ENCODE data around the gene HPS6.

HPS6 gene

DNA sequence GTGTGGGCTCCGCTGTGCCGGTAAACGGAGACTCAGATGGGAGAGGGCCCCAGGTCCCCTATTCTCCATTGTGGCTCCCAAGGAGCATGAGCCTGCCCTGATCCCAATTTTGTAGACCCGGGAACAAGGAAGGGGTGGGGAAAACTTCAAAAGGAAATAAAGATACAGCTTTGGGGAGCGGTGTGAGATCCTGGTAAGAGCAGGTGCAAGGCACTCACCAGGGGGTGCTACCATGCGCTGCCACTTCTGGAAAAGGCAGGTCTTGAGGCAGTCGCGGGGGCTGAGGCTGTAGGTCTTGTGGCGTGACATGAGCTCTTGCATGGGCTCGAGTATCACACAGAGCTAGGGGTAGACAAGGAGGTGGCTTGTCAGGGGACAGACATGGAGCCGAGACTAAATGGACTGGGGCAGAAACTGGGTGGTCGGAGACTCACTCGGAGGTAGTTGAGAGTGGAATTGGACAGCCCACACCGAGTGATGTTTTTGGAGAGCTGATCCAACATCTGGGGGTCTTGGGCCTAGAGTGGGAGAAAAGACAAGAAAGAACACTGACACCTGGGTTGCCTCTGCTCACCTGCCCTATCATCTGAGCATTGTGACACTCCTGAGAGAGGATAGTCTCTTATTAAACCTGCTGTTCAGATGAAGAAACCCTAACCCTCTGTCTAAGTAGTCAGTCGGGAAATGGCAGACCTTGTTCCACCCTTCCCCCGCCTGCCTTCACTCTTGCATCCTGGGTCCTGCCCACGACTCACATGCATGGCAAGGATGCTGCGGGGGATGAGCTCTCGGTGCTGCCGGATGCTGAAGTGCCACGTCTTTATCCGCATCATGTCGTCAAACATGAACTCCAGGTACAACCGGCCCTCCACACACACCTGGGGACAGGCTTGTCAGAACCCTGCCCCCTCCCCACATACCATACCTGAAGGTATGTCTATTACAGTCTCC lies 44.3 kb downstream of the HPS6 start:
- no peak overlapping the region for H2AFZ ChIP-seq (ENCODE audit: low read length, unreplicated experiment)
- H3K36me3 ChIP-seq (ENCODE audit: insufficient read depth, low read length): peaks cover 10% of the 10 kb centered on the region; the same call in 1 of the 2 replicates
- H3K4me3 ChIP-seq (ENCODE audit: low read depth, low read length): no peak overlapping the region
- H3K79me2 ChIP-seq (ENCODE audit: control insufficient read depth, insufficient read depth, low read length, unreplicated experiment): peaks cover 34% of the 10 kb centered on the region
- peaks cover 10% of the 10 kb centered on the region for H3K4me1 ChIP-seq (ENCODE audit: control insufficient read depth, insufficient read depth, low read length, unreplicated experiment)
- no peak overlapping the region for H3K27ac ChIP-seq (ENCODE audit: low read depth, low read length)
- H3K27me3 ChIP-seq (ENCODE audit: insufficient read depth, low read length): no peaks in the 10 kb centered on the region

DNA sequence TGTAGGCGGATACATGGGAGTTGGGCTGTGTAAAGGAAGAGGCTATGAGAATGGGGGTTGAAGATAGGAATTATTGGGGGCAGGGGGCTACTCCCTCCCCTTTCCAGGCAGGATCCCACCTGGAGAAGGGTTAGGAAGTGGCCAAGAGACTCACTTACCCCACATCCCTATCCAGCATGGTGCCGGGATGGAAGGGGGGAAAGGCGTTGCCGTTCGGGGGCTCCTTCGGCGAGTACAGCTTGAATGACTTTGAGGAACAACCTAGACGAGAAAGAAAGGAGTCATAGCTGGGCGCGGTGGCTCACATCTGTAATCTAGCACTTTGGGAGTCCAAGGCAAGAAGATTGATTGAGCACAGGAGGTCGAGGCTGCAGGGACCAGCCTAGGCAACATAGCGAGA lies 46.1 kb downstream of the HPS6 start:
- H3K4me1 ChIP-seq (ENCODE audit: control insufficient read depth, insufficient read depth, low read length, unreplicated experiment): peaks cover 24% of the 10 kb centered on the region
- peaks cover 10% of the 10 kb centered on the region; the same call in 1 of the 2 replicates for H3K36me3 ChIP-seq (ENCODE audit: insufficient read depth, low read length)
- no peaks in the 10 kb centered on the region for H3K27me3 ChIP-seq (ENCODE audit: insufficient read depth, low read length)
- no peak overlapping the region for H2AFZ ChIP-seq (ENCODE audit: low read length, unreplicated experiment)
- no peak overlapping the region for H3K4me3 ChIP-seq (ENCODE audit: low read depth, low read length)
- H3K27ac ChIP-seq (ENCODE audit: low read depth, low read length): no peak overlapping the region
- H3K79me2 ChIP-seq (ENCODE audit: control insufficient read depth, insufficient read depth, low read length, unreplicated experiment): peaks cover 47% of the 10 kb centered on the region

DNA sequence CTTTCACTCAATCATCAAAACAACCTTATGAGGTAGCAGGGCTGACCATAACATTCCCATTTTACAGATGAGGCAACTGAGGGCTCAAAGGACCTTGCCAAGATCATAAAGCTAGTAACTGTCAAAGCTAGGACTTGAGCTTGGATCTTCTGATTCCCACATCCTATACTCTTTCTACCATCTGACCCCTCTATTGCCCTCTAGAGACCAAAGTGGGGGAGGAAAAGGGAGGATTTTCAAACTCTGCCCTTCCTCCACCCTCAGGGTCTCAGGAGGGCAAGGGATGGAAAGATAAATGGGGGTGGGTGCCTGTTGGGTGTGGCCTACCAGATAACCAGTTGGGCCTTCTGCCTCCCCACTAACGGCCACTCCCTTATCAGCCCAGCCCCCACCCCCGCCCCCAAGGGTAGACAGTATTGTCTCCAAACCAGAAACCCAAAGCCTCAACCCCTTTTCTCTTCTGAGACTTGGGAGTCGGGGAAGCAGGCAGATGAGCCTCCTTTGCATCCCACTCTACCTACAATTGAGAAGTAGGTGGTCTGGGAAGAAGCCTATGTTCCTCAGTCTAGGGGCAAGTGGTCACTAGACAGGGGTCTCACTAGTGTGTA lies 47.2 kb downstream of the HPS6 start:
- Histone ChIP-seq H3K79me2 (ENCODE audit: control insufficient read depth, insufficient read depth, low read length, unreplicated experiment) (peaks cover 56% of the 10 kb centered on the region), H3K36me3 (ENCODE audit: insufficient read depth, low read length) (peaks cover 10% of the 10 kb centered on the region; the same call in 1 of the 2 replicates), H3K4me3 (ENCODE audit: low read depth, low read length) (peak overlapping the region; percentile 84; the same call in 1 of the 2 replicates), H3K27ac (ENCODE audit: low read depth, low read length) (no peak overlapping the region), H3K27me3 (ENCODE audit: insufficient read depth, low read length) (no peaks in the 10 kb centered on the region), H3K4me1 (ENCODE audit: control insufficient read depth, insufficient read depth, low read length, unreplicated experiment) (peaks cover 34% of the 10 kb centered on the region), H2AFZ (ENCODE audit: low read length, unreplicated experiment) (no peak overlapping the region)

DNA sequence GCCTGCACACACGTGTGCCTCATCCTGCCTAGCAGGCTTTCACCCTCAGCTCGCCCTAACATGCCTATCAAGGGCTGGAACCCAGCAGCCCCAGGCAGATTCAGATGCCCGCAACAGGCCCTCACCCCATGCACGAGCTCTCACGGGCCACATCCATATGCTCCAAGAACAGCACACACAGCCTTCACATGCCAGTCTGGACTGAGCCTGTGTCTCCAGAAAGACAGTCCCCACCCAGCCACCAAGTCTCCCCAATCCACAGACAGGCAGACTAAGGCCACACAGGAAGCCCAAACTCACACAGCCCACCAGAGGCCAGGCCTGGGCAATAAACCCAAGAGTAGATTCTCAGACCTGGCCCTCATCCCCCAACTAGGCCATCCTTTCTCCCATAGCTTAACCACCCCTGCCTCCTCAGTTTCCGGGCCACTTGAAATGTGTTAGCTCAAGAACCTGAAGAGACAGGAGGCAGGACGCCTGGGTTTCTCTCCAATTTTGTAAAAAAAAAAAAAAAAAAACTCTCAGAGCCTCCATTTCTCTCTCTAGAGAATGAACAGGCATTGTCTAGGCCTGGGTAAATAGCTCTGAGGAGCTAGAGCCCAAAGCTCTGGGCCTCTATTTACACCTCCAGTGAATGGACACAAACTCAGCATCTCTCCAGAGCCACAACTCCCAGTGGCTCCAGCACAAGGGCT lies 48.3 kb downstream of the HPS6 start:
- H2AFZ ChIP-seq (ENCODE audit: low read length, unreplicated experiment): no peak overlapping the region
- H3K79me2 ChIP-seq (ENCODE audit: control insufficient read depth, insufficient read depth, low read length, unreplicated experiment): peaks cover 65% of the 10 kb centered on the region
- peak overlapping the region; percentile 84 for H3K4me3 ChIP-seq (ENCODE audit: low read depth, low read length)
- peaks cover 43% of the 10 kb centered on the region for H3K4me1 ChIP-seq (ENCODE audit: control insufficient read depth, insufficient read depth, low read length, unreplicated experiment)
- H3K27me3 ChIP-seq (ENCODE audit: insufficient read depth, low read length): no peaks in the 10 kb centered on the region
- no peak overlapping the region for H3K27ac ChIP-seq (ENCODE audit: low read depth, low read length)
- H3K36me3 ChIP-seq (ENCODE audit: insufficient read depth, low read length): peaks cover 10% of the 10 kb centered on the region; the same call in 1 of the 2 replicates

DNA sequence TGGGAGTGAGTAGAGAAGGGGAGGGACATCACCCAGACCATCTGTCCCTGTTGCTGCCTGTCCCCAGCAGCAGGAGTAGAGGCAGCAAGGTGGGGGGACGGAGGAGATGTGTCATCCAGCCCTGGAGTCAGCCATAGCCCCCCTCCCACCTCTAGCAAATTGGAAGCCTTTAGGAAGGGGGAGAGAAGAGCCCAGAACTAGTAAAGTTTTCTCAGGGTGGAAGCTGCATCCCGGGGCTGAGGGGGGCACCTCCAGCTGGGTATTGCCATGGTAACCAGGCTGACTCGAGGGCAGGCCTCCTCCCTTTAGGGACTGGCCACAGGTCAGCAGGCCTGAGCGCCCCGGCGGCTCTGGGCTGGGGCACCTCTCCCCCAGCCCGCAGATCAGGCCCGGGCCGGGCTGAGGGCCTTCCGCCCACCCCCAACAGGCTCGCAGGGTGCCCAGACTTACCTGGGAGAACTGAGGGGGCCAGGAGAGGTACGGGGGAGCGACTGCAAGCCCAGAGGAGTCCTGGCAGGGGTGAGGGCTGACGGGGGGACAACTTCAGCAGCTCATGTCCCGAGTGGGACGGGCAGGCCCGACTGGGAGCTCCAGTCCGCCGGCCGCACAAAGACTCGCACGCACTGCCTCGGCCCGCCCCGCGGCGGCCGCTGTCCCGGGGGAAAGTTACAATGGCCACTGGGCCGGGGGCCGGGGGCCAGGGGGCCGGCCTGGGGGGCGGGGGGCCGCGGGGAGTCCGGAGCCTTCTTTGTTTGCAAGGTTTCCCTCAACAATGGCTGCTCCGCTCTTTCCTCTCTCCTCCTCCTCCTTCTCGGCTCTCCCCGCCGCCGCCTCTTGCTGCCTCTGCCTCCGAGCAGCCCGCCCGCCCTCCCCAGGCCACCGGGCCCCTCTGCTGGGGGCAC lies 49.1 kb downstream of the HPS6 start:
- peaks cover 73% of the 10 kb centered on the region for H3K79me2 ChIP-seq (ENCODE audit: control insufficient read depth, insufficient read depth, low read length, unreplicated experiment)
- peak overlapping the region; percentile 51; the same call in 1 of the 2 replicates for H3K27ac ChIP-seq (ENCODE audit: low read depth, low read length)
- no peaks in the 10 kb centered on the region for H3K27me3 ChIP-seq (ENCODE audit: insufficient read depth, low read length)
- peaks cover 10% of the 10 kb centered on the region; the same call in 1 of the 2 replicates for H3K36me3 ChIP-seq (ENCODE audit: insufficient read depth, low read length)
- peak overlapping the region; percentile 84 for H3K4me3 ChIP-seq (ENCODE audit: low read depth, low read length)
- H2AFZ ChIP-seq (ENCODE audit: low read length, unreplicated experiment): no peak overlapping the region
- H3K4me1 ChIP-seq (ENCODE audit: control insufficient read depth, insufficient read depth, low read length, unreplicated experiment): peaks cover 50% of the 10 kb centered on the region

DNA sequence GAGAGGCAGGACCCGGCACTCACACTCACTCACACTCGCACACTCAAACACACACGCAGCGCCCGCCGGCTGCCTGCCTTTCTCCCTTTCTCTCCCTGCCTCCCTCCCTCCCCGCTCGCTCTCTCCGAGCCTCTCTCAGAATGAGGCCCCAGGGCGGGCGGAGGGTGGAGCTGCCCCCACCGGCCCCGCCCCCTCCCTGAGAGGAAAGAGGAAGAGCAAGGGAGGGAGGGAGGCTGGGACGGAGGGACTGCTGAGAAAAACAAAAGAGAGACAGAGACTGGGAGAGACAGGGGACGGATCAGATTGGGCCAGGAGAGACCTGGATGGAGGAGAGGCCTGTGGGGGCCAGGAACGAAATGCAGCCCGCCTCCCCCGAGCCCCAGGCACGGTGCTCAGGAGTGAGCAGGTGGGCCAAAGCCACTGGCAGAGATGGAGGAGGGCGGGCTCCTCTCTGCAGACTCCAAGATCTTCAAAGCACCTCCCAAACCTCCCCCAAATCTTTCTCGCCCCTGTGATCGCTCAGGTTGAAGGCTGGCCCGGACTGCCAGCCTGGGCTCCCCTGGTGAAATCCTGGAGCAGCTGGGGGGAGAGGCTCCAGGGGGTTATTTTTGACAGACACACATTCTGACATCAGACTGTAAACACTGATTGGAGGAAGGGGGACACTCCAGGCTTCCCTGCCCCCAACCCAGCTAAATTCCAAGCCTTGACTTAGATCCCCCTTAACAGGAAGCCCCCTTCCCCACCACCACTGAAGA lies 49.9 kb downstream of the HPS6 start:
- Histone ChIP-seq H3K4me1 (ENCODE audit: control insufficient read depth, insufficient read depth, low read length, unreplicated experiment) (peaks cover 50% of the 10 kb centered on the region), H3K4me3 (ENCODE audit: low read depth, low read length) (peak overlapping the region; percentile 84), H3K79me2 (ENCODE audit: control insufficient read depth, insufficient read depth, low read length, unreplicated experiment) (peaks cover 81% of the 10 kb centered on the region), H3K36me3 (ENCODE audit: insufficient read depth, low read length) (peaks cover 10% of the 10 kb centered on the region; the same call in 1 of the 2 replicates), H2AFZ (ENCODE audit: low read length, unreplicated experiment) (no peak overlapping the region), H3K27ac (ENCODE audit: low read depth, low read length) (peak overlapping the region; percentile 14; the same call in 1 of the 2 replicates), H3K27me3 (ENCODE audit: insufficient read depth, low read length) (no peaks in the 10 kb centered on the region)

DNA sequence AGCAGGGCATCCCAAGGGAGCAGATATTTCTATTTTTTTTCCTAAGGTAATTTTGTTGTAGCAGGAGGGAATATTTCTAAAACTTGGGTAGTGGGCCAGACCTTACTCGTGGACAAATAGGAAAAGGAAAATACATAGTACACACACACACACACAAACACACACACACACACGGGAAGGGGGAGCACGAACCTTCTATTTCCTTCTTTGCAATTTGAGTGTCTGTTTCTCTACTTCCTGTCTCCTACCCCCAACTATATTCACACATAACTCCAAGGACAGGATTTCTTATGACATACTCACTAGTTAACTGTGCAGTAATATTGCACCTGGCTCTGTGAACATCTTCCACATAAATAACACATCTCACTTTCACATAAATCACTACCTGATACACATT lies 50.6 kb downstream of the HPS6 start:
- Histone ChIP-seq H3K79me2 (ENCODE audit: control insufficient read depth, insufficient read depth, low read length, unreplicated experiment) (peaks cover 81% of the 10 kb centered on the region), H3K36me3 (ENCODE audit: insufficient read depth, low read length) (0 out of 2 replicates have a peak, but pooled peaks cover 4% of the 10 kb centered on the region), H3K27me3 (ENCODE audit: insufficient read depth, low read length) (no peaks in the 10 kb centered on the region), H3K4me3 (ENCODE audit: low read depth, low read length) (peak overlapping the region; percentile 84), H2AFZ (ENCODE audit: low read length, unreplicated experiment) (no peak overlapping the region), H3K4me1 (ENCODE audit: control insufficient read depth, insufficient read depth, low read length, unreplicated experiment) (peaks cover 50% of the 10 kb centered on the region), H3K27ac (ENCODE audit: low read depth, low read length) (no peak overlapping the region)

DNA sequence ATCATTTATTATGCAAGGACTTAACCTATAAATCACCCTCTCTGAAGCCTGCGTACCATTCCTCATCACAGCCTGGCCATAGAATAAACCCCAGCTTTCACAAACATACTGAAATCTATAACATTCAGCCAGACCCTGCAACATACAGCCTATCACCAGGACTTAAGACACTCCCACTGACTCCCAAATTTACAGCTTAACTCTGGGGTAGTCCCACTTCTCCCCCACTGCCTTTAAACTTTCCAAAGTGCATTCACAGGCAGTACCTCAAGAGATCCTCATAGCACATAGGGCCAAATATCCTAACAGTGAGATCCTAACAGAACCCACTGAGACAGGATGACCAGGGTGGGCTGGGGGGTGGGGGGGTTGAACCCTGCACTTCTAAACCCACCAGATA lies 51.5 kb downstream of the HPS6 start:
- no peaks in the 10 kb centered on the region for H3K27me3 ChIP-seq (ENCODE audit: insufficient read depth, low read length)
- H3K4me3 ChIP-seq (ENCODE audit: low read depth, low read length): peak overlapping the region; percentile 97; the same call in 1 of the 2 replicates
- peaks cover 75% of the 10 kb centered on the region for H3K79me2 ChIP-seq (ENCODE audit: control insufficient read depth, insufficient read depth, low read length, unreplicated experiment)
- peaks cover 56% of the 10 kb centered on the region for H3K4me1 ChIP-seq (ENCODE audit: control insufficient read depth, insufficient read depth, low read length, unreplicated experiment)
- no peaks in the 10 kb centered on the region for H3K36me3 ChIP-seq (ENCODE audit: insufficient read depth, low read length)
- peak overlapping the region; percentile 62; the same call in 1 of the 2 replicates for H3K27ac ChIP-seq (ENCODE audit: low read depth, low read length)
- no peak overlapping the region for H2AFZ ChIP-seq (ENCODE audit: low read length, unreplicated experiment)

Data from ACC112 (cell line).